Activated naive CD8-positive, alpha-beta T cell (primary cell): ENCODE measurements around the gene HSFY1.
"Not testable (repeated sequence)": the region's sequence is repeated elsewhere in the genome, so short reads cannot be mapped to it uniquely, and the experiment has no call there.

Source experiments
- H3K27ac Mint-ChIP-seq: one replicate; pipeline ENCODE4 v1.8.0; 2021; ENCODE audit warnings: mixed read lengths
- H3K27me3 Mint-ChIP-seq: one replicate; pipeline ENCODE4 v1.8.0; 2021; ENCODE audit warnings: mixed read lengths
- H3K36me3 Mint-ChIP-seq: one replicate; pipeline ENCODE4 v1.8.0; 2021; ENCODE audit warnings: mixed read lengths
- H3K4me1 Mint-ChIP-seq: one replicate; pipeline ENCODE4 v1.8.0; 2021; ENCODE audit warnings: low read depth, mixed read lengths
- H3K4me3 Mint-ChIP-seq: one replicate; pipeline ENCODE4 v1.8.0; 2021; ENCODE audit warnings: mild to moderate bottlenecking, mixed read lengths
- H3K9me3 Mint-ChIP-seq: one replicate; pipeline ENCODE4 v1.8.0; 2021; ENCODE audit warnings: low read depth, mixed read lengths

HSFY1 gene, protein sequence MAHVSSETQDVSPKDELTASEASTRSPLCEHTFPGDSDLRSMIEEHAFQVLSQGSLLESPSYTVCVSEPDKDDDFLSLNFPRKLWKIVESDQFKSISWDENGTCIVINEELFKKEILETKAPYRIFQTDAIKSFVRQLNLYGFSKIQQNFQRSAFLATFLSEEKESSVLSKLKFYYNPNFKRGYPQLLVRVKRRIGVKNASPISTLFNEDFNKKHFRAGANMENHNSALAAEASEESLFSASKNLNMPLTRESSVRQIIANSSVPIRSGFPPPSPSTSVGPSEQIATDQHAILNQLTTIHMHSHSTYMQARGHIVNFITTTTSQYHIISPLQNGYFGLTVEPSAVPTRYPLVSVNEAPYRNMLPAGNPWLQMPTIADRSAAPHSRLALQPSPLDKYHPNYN

DNA sequence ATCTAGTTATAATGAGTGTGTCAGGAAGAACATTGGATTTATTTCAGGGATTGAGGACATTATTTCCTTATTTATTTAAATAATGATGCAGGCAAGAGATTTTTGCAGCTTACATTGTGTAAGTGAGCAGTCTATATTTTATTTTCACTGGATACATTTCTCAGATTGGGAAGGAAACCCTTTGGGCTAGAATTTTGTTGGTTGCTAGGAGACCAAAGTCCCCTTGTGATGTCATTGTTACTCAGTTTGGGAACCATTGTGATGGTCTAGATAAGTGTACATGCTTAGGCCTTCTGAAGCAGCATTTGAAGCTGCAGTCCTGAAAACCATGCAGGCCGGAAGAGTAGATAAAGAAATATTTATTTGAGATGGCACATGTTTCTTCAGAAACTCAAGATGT is at the start of gene HSFY1:
HSFY1 (plus strand) TSS at position 301 of the 400 bp plus-strand sequence; CDS start at position 369, 68 bp downstream.
- not testable (repeated sequence) for H3K27ac Mint-ChIP-seq, H3K27me3 Mint-ChIP-seq, H3K4me3 Mint-ChIP-seq, H3K36me3 Mint-ChIP-seq, H3K4me1 Mint-ChIP-seq, H3K9me3 Mint-ChIP-seq

DNA sequence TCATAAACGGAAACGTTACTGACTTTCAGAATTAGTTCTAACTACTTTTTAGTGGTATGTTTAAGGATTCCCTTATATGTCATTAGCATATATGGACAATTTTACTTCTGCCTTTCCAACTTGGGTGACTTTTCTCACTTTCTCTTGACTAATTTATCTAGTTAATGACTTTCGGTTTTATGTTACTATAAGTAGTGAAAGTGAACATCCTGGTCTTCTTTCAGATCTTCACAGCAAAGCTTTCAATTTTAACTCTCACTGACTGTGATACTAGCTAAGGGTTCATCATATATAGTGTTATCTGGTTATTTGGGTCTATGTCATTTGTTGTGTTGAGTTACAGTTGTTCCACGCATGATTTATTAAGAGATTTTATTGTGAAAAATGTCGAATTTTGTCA is 42.3 kb upstream of the HSFY1 start:
- H3K27me3 Mint-ChIP-seq, H3K27ac Mint-ChIP-seq, H3K4me3 Mint-ChIP-seq, H3K9me3 Mint-ChIP-seq, H3K36me3 Mint-ChIP-seq, H3K4me1 Mint-ChIP-seq: not testable (repeated sequence)

DNA sequence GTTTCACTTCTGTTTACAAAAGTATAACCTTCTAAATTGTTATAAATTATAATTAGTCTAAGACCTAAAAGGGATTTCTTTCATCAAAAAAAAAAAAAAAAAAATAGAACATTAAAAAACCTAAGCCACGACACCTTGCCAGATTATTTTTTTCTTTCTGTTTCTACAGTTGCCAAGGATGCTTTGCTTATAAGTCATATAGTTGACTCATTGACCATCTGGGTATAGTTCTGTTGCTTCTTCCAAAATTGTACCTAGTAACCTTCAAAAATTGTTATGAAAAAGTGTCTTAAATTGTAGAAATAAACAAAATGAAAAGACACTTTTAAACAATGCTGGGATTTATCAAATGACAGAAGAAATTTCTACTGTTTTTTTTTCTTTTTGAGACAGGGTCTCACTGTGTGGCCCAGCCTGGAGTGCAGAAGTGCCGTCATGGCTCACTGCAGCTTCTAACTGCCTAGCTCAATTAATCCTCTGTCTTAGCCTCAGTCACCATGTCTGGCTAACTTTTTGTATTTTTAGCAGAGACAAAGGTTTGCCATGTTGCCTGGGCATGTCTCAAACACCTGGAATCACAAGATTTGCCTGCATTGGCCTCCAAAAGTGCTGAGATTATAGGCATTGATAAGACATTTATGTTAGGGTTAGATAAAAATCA is 15.4 kb upstream of the HSFY1 start:
- H3K27me3 Mint-ChIP-seq, H3K9me3 Mint-ChIP-seq, H3K4me3 Mint-ChIP-seq, H3K36me3 Mint-ChIP-seq, H3K4me1 Mint-ChIP-seq, H3K27ac Mint-ChIP-seq: not testable (repeated sequence)

DNA sequence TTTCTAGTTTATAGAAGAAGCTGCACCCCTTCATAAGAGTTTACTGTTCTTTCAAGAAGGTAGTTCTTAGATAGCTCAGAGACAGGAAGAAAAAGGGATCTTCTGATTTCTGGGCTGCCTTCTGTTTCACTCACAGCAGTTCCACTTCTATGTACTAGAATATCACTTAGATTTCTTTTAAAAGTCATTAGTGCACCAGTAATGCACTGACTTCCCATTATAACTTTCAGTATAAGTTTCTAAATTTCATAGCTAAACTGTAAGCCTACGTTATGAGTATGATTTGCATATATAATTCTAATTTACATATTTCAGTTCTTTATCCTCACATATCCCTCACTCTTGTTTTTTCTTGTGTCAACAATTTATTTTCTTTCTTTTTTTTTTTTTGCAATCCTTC is 7.6 kb upstream of the HSFY1 start:
- H3K9me3 Mint-ChIP-seq, H3K4me1 Mint-ChIP-seq, H3K27me3 Mint-ChIP-seq, H3K4me3 Mint-ChIP-seq, H3K36me3 Mint-ChIP-seq, H3K27ac Mint-ChIP-seq: not testable (repeated sequence)

DNA sequence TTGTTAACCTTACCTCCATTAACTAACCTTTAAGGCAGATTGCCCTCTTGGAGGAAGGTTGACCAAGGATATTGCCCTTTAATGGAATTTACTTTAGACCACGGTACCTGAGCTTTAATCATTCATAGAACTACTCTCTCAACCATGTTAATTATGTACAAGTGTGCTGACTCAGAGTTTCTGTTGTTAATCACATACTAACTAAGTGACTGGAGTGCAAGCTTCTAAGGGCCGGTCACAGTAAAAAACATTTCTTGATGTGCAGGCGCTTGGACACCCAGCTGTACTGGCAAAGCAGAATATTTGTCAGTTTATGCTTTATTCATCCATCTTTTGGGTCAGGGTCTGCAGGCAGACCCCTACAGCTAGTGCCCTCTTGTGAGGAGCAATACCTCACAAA is 6.6 kb downstream of the HSFY1 start:
- H3K4me1 Mint-ChIP-seq, H3K9me3 Mint-ChIP-seq, H3K27me3 Mint-ChIP-seq, H3K36me3 Mint-ChIP-seq, H3K27ac Mint-ChIP-seq, H3K4me3 Mint-ChIP-seq: not testable (repeated sequence)

DNA sequence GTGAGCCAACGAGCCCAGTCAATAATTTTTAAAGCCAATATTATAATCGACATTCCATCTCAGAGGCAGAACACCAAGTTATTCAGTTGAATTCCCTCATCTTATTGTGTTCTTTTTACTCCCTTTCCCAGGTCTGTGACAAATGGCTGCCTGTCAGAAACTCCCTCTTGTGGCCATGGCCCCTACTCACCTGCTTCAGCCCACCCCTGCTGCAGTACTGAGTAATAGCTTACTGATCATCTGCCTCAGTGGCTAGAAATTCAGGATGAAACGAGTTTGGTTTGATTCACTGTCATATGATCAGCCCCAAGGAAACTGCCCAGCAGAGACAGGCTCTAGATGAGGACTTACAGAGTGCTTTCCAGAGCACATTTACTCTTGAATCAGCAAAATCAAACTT is 19.4 kb downstream of the HSFY1 start:
- not testable (repeated sequence) for H3K9me3 Mint-ChIP-seq, H3K4me1 Mint-ChIP-seq, H3K4me3 Mint-ChIP-seq, H3K27me3 Mint-ChIP-seq, H3K27ac Mint-ChIP-seq, H3K36me3 Mint-ChIP-seq
